ENCODE measurements around the gene FIGN. TPM values are rescaled to one million over a fixed set of nuclear protein-coding genes. Genes with fewer than 3 reads are reported as not detected.

Gene FIGN, protein sequence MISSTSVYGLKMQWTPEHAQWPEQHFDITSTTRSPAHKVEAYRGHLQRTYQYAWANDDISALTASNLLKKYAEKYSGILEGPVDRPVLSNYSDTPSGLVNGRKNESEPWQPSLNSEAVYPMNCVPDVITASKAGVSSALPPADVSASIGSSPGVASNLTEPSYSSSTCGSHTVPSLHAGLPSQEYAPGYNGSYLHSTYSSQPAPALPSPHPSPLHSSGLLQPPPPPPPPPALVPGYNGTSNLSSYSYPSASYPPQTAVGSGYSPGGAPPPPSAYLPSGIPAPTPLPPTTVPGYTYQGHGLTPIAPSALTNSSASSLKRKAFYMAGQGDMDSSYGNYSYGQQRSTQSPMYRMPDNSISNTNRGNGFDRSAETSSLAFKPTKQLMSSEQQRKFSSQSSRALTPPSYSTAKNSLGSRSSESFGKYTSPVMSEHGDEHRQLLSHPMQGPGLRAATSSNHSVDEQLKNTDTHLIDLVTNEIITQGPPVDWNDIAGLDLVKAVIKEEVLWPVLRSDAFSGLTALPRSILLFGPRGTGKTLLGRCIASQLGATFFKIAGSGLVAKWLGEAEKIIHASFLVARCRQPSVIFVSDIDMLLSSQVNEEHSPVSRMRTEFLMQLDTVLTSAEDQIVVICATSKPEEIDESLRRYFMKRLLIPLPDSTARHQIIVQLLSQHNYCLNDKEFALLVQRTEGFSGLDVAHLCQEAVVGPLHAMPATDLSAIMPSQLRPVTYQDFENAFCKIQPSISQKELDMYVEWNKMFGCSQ
- 1.1 and 1.6 TPM in 2 replicates for total RNA-seq

DNA sequence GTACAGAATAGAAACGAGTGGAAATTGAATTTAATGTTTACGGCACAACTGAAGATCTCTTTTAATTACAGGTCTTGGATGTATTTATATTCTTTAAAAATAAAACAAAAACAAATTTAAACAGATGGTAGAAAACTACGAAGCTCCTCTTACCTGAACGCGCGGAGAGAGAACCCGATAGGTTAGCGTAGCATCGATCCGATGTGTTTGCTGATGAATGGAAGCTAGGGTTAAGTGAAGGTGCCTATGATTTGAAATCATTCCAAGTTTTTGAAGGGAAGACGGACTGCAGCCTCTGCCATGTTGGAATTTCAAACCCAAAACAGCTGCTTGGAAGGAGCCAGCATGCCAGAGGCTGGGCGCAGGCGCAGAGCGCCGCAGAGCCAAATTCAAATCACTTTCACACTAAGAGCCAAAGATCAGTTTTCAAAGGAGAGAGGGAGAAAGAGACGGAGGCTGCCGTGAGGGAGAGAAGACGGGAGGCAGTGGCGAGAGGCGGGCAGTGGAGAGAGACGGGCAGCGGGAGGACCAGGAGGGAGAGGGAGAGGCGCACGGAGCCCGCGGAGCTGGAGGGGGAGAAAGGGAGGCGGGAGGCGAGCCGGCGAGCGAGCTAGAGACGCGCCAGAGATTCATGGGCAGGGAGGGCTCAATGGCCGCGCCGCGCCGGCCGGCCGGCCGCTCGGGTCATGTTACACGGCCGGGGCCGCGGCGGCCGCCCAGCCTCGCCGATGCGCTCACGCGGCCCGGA, at the start of gene FIGN:
TSS of gene FIGN (minus strand) at position 324 of the 748 bp plus-strand sequence. CDS start 1,081 bp downstream, outside the sequence.

